ENCODE data around the gene ZNF224.

ZNF224 gene
- 42.5 to 48.6 (median 43.4) reads per million in 3 donors for total RNA-seq

DNA sequence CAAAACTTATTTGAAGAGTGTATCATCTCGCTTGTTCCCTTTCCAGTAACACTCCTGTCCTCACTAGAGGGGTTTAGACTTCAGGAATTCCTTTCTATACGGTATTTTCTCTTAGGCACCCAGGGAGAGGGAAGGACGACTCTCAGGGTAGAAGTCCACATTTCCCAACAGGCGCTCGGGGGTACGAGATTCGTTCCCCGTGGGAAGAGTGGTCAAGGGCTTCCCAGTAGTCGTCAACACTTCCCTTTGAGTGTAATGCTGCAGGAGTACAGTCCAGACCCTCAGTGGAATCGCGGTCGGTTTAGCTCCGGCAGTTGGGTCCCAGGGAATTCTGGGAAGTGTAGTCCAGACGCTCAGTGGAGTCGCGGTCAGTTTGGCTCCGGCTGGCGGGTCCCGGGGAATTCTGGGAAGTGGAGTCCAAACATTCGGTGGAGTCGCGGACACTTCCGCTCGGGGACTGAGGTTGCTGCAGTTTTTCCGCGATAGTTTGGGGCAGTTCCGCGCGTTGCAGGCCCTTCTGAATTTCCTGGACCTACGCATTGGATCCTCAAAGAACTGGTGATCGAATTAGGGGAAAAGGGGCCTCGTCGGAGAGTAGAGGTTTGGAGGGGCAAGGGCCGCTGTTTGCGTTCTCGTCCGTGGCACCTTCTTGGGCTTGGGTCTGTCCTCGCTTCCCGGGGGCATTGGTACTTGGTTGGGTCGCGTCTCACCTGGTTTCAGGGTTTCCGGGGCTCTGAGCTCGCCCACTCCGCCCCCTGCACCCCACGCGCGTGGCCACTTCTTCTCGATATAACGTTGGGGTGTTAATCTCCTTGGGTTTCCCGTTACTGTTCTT, at the start of gene ZNF224:
ZNF224 (plus strand) TSS at position 431 of the 835 bp plus-strand sequence. CDS start 3,513 bp downstream, outside the sequence.
- Histone ChIP-seq H3K27me3 (replicated peaks; ENCODE audit: control insufficient read depth, insufficient read depth, low read length, poor library complexity, severe bottlenecking) (no peaks in the 10 kb centered on the region), H3K27ac (ENCODE audit: insufficient read depth, low read length, poor library complexity, severe bottlenecking) (peak within 1 kb of the TSS; percentile 60), H3K9me3 (ENCODE audit: control insufficient read depth, low read length) (no peaks in the 10 kb centered on the region), H3K4me3 (ENCODE audit: insufficient read depth, low read depth, low read length, poor library complexity, severe bottlenecking) (peak within 1 kb of the TSS; percentile 82), H3K4me1 (ENCODE audit: control insufficient read depth, insufficient read depth, low read length, poor library complexity, severe bottlenecking) (peaks cover 4% of the 10 kb centered on the region), H3K36me3 (ENCODE audit: control insufficient read depth, insufficient read depth, low read length) (peaks cover 21% of the 10 kb centered on the region)
- peak; percentile 63 to 74 (median 68) for DNase-seq

DNA sequence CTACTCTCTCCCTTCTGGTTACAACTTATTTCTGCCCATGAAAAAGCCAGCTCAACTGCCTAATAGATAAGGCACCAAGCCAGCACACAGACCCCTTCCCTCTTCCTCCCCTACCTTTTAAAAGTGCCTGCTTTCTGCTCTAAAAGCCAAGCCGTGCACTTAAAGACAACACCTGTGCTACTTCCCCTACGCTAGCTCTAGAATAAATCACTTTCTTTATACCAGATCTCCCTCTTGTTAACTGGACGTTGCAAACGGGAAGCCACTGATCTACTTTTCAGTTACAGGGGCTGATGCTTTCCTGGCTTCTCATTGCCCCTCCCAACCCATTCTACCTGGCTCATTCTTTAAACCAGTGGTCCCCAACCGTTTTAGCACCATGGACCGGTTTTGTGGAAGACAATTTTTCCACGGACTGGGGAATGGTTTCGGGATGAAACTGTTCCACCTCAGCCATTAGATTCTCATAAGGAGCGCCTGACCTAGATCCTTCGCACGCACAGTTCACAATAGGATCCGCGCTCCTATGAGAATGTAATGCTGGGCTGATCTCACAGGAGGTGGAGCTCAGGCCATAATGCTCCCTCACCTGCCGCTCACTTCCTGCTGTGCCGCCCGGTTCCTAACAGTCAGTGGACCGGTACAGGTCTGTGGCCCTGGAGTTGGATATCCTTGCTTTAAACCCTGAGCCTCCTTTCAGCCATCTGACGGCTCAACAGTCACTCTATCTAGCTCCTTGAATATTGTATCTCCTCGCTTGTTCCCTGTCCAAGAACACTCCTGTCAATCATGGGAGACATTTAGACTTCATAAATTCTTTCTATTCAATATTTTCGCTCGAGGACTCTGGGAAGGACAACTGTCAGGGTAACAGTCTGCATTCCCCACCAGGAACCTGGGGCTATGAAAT, 43.2 kb upstream of the ZNF224 start:
- no peaks in the 10 kb centered on the region for H3K36me3 ChIP-seq (ENCODE audit: control insufficient read depth, insufficient read depth, low read length)
- H3K27ac ChIP-seq (ENCODE audit: insufficient read depth, low read length, poor library complexity, severe bottlenecking), result no peak overlapping the region

DNA sequence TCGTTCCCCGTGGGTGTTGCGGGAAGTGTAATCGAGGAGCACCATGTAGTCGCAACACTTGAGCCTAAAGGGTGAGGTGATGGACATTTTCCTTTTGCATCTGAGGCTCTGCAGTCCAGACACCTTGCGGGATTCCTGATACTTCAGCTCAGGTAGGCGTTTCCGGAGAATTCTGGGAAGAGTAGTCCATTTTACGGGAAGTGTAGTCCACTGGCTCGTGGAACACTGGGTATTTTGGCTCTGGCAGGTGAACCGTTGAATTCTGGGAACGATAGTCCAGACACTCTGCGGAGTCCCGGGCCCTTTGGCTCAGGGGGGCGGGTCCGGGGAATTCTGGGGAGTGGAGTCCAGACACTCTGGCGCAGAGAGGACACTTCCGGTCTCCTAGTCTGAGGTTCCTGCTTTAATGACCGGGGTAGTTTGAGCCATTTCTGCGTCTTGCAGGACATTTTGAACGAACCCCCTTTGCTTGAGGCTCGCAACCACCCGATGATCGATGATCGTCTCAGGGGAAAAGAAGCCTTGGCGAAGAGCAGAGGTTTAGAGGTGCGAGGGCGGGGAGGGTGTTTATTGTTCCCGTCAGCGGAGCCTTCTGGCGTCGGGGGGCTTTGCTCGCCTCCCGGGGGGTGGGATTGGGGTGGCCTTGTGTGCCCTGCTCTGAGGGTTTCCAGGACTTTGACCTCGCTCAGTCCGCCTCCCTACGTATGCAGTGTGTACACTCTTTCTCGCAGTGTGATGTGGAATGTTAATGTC, 42.3 kb upstream of the ZNF224 start, which contains the start of gene ZNF223:
ZNF223 (plus strand) TSS at position 387 of the 753 bp plus-strand sequence. CDS start 3,141 bp downstream, outside the sequence.
- no peaks in the 10 kb centered on the region for H3K4me1 ChIP-seq (ENCODE audit: control insufficient read depth, insufficient read depth, low read length, poor library complexity, severe bottlenecking)
- H3K27me3 ChIP-seq (replicated peaks; ENCODE audit: control insufficient read depth, insufficient read depth, low read length, poor library complexity, severe bottlenecking), result no peaks in the 10 kb centered on the region
- no peaks in the 10 kb centered on the region for H3K9me3 ChIP-seq (ENCODE audit: control insufficient read depth, low read length)
- peak within 1 kb of the TSS; percentile 73 for H3K4me3 ChIP-seq (ENCODE audit: insufficient read depth, low read depth, low read length, poor library complexity, severe bottlenecking)
- DNase-seq, result peak; percentile 15 to 34 (median 31)
- no peaks in the 10 kb centered on the region for H3K36me3 ChIP-seq (ENCODE audit: control insufficient read depth, insufficient read depth, low read length)
- H3K27ac ChIP-seq (ENCODE audit: insufficient read depth, low read length, poor library complexity, severe bottlenecking), result no peak within 1 kb of the TSS

More for the DNA sequence above, 43.2 kb upstream of the ZNF224 start:
- Histone ChIP-seq H3K4me1 (ENCODE audit: control insufficient read depth, insufficient read depth, low read length, poor library complexity, severe bottlenecking) (no peaks in the 10 kb centered on the region), H3K9me3 (ENCODE audit: control insufficient read depth, low read length) (no peaks in the 10 kb centered on the region), H3K27me3 (replicated peaks; ENCODE audit: control insufficient read depth, insufficient read depth, low read length, poor library complexity, severe bottlenecking) (no peaks in the 10 kb centered on the region), H3K4me3 (ENCODE audit: insufficient read depth, low read depth, low read length, poor library complexity, severe bottlenecking) (peak overlapping the region; percentile 73)
- no peak for DNase-seq

DNA sequence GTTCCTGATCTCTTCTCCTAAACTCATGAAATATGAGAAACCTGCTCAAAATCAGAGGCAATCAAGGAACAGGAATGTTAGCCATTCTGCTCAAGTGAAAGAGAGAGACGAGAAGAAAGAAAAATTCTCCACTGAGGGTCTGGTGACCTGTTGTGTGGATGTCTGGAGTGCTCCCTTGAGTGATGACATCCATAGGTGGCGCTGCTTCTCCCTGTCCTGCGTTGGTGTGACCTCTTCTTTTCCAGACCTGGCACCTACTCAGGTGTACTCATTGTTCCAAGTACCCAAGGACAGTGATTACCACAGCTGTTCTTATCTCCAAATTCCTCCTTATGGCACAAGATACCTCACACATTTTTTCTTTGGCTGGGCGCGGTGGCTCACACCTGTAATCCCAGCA, 38.3 kb upstream of the ZNF224 start:
- no peaks in the 10 kb centered on the region for H3K4me1 ChIP-seq (ENCODE audit: control insufficient read depth, insufficient read depth, low read length, poor library complexity, severe bottlenecking)
- H3K9me3 ChIP-seq (ENCODE audit: control insufficient read depth, low read length), result no peaks in the 10 kb centered on the region
- DNase-seq, result no peak
- H3K4me3 ChIP-seq (ENCODE audit: insufficient read depth, low read depth, low read length, poor library complexity, severe bottlenecking), result no peak overlapping the region
- no peak overlapping the region for H3K27ac ChIP-seq (ENCODE audit: insufficient read depth, low read length, poor library complexity, severe bottlenecking)
- H3K36me3 ChIP-seq (ENCODE audit: control insufficient read depth, insufficient read depth, low read length), result peaks cover 12% of the 10 kb centered on the region
- H3K27me3 ChIP-seq (replicated peaks; ENCODE audit: control insufficient read depth, insufficient read depth, low read length, poor library complexity, severe bottlenecking), result no peaks in the 10 kb centered on the region

DNA sequence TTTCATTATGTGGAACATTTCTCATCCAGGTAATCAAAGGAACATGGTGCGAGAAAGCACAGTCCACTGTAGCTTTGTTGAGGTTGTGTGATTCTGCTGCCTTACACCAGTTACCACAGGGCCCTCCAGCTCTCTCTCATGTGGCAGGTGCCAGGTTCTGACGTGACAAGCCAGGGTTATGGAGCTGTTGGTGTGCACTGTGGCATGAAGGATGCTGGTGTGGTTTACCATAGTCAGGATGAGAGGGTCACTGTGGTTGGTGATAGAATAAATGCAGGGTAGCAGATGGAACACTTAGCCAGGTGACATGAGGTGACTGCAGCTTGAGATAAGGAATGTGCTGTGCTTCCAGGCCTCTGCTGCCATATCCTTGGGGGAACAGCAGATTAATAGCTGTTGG, 34.9 kb upstream of the ZNF224 start:
- Histone ChIP-seq H3K27me3 (replicated peaks; ENCODE audit: control insufficient read depth, insufficient read depth, low read length, poor library complexity, severe bottlenecking) (no peaks in the 10 kb centered on the region), H3K9me3 (ENCODE audit: control insufficient read depth, low read length) (no peaks in the 10 kb centered on the region), H3K4me3 (ENCODE audit: insufficient read depth, low read depth, low read length, poor library complexity, severe bottlenecking) (no peak overlapping the region), H3K36me3 (ENCODE audit: control insufficient read depth, insufficient read depth, low read length) (peaks cover 41% of the 10 kb centered on the region), H3K27ac (ENCODE audit: insufficient read depth, low read length, poor library complexity, severe bottlenecking) (no peak overlapping the region), H3K4me1 (ENCODE audit: control insufficient read depth, insufficient read depth, low read length, poor library complexity, severe bottlenecking) (no peaks in the 10 kb centered on the region)
- DNase-seq, result no peak

DNA sequence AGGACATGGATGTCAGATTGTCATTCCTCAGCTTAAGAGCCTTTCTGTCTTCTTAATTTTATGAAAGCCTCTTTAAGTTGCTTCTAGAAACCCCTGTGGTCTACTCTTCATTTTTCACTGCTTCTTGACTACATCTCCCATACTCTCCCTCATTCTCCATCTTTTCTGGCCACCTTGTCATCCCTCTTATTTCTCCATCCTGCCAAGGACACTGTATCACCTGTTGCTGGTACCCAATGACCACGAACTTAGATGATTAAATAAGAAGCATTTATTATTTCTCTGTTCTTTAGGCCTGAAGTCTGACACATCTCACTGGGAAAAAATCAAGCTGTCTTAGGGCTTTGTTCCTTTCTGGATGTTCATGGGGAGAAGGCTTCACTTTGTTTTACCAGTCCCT, 33.1 kb upstream of the ZNF224 start:
- Histone ChIP-seq H3K9me3 (ENCODE audit: control insufficient read depth, low read length) (peaks cover 4% of the 10 kb centered on the region), H3K27ac (ENCODE audit: insufficient read depth, low read length, poor library complexity, severe bottlenecking) (no peak overlapping the region), H3K36me3 (ENCODE audit: control insufficient read depth, insufficient read depth, low read length) (peaks cover 42% of the 10 kb centered on the region), H3K4me3 (ENCODE audit: insufficient read depth, low read depth, low read length, poor library complexity, severe bottlenecking) (no peak overlapping the region), H3K27me3 (replicated peaks; ENCODE audit: control insufficient read depth, insufficient read depth, low read length, poor library complexity, severe bottlenecking) (no peaks in the 10 kb centered on the region), H3K4me1 (ENCODE audit: control insufficient read depth, insufficient read depth, low read length, poor library complexity, severe bottlenecking) (no peaks in the 10 kb centered on the region)
- DNase-seq, result no peak

DNA sequence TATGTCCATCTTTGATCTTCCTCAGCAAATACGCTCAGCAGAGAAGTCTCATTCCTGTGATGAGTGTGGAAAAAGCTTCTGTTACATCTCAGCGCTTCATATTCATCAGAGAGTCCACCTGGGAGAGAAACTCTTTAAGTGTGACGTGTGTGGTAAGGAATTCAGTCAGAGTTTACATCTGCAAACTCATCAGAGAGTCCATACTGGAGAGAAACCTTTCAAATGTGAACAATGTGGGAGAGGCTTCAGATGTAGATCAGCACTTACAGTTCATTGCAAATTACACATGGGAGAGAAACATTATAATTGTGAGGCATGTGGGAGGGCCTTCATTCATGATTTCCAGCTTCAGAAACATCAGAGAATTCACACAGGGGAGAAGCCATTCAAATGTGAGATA, 27.9 kb upstream of the ZNF224 start:
- Histone ChIP-seq H3K4me3 (ENCODE audit: insufficient read depth, low read depth, low read length, poor library complexity, severe bottlenecking) (no peak overlapping the region), H3K36me3 (ENCODE audit: control insufficient read depth, insufficient read depth, low read length) (peaks cover 33% of the 10 kb centered on the region), H3K27me3 (replicated peaks; ENCODE audit: control insufficient read depth, insufficient read depth, low read length, poor library complexity, severe bottlenecking) (no peaks in the 10 kb centered on the region), H3K9me3 (ENCODE audit: control insufficient read depth, low read length) (peaks cover 16% of the 10 kb centered on the region), H3K27ac (ENCODE audit: insufficient read depth, low read length, poor library complexity, severe bottlenecking) (no peak overlapping the region), H3K4me1 (ENCODE audit: control insufficient read depth, insufficient read depth, low read length, poor library complexity, severe bottlenecking) (no peaks in the 10 kb centered on the region)
- no peak for DNase-seq

DNA sequence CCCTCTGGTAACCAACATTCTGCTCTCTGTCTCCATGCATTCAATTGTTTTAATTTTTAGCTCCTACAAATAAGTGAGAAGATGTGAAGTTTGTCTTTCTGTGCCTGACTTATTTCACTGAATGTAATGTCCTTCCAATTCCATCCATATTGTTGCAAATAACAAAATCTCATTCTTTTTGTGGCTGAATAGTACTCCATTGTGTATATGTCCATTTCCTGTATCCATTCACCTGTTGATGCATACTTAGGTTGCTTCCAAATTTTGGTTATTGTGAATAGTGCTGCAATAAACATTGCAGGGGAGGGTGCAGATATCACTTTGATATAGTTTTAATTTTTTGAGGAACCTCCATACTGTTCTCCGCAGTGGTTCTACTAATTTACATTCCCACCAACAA, 24.7 kb upstream of the ZNF224 start:
- no peak overlapping the region for H3K4me3 ChIP-seq (ENCODE audit: insufficient read depth, low read depth, low read length, poor library complexity, severe bottlenecking)
- H3K9me3 ChIP-seq (ENCODE audit: control insufficient read depth, low read length), result peaks cover 16% of the 10 kb centered on the region
- DNase-seq, result no peak
- H3K27me3 ChIP-seq (replicated peaks; ENCODE audit: control insufficient read depth, insufficient read depth, low read length, poor library complexity, severe bottlenecking), result no peaks in the 10 kb centered on the region
- H3K36me3 ChIP-seq (ENCODE audit: control insufficient read depth, insufficient read depth, low read length), result peaks cover 7% of the 10 kb centered on the region
- no peak overlapping the region for H3K27ac ChIP-seq (ENCODE audit: insufficient read depth, low read length, poor library complexity, severe bottlenecking)
- H3K4me1 ChIP-seq (ENCODE audit: control insufficient read depth, insufficient read depth, low read length, poor library complexity, severe bottlenecking), result peaks cover 5% of the 10 kb centered on the region

DNA sequence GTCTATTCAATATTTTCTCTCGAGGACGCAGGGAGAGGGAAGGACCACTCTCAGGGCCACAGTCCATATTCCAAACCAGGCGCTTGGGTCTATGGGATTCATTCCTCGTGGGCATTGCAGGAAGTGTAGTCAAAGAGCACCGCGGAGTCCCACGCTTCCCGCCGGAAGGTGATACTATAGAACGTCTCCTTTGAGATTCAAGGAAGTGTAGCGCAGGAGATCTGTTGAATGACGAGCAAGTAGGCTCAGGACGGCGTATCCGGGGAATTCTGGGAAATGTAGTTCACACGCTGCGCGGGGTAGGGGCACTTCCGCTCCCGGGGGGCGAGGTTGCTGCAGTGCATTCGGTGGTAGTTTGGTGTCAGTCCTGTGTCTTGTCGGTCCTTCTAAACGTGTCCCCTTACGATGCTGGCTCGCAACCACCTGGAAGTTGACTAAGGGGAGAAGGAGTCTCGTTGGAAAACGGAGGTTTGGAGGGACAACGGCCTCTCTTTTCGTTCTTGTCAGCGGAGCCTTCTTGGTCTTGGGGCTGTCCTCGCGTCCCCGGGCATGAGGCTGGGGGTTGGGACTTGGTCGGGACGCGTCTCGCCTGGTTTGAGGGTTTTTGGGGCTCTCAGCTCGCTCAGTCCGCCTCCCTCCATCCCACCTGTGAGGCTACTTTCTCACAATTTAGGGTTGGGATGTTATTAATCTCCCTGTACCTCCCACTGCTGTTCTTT, 22.2 kb upstream of the ZNF224 start, which contains the start of gene ZNF284:
ZNF284 (plus strand) TSS at position 336 of the 719 bp plus-strand sequence. CDS start 4,231 bp downstream, outside the sequence.
- H3K9me3 ChIP-seq (ENCODE audit: control insufficient read depth, low read length), result peaks cover 2% of the 10 kb centered on the region
- no peak within 1 kb of the TSS for H3K27ac ChIP-seq (ENCODE audit: insufficient read depth, low read length, poor library complexity, severe bottlenecking)
- H3K4me3 ChIP-seq (ENCODE audit: insufficient read depth, low read depth, low read length, poor library complexity, severe bottlenecking), result peak within 1 kb of the TSS; percentile 64
- no peaks in the 10 kb centered on the region for H3K27me3 ChIP-seq (replicated peaks; ENCODE audit: control insufficient read depth, insufficient read depth, low read length, poor library complexity, severe bottlenecking)
- H3K36me3 ChIP-seq (ENCODE audit: control insufficient read depth, insufficient read depth, low read length), result no peaks in the 10 kb centered on the region
- peaks cover 5% of the 10 kb centered on the region for H3K4me1 ChIP-seq (ENCODE audit: control insufficient read depth, insufficient read depth, low read length, poor library complexity, severe bottlenecking)
- peak; percentile 62 to 70 (median 69) for DNase-seq
